Hematopoietic multipotent progenitor cell treated with erythropoietin and hydrocortisone succinate and interleukin-3 and kit ligand, for 17 days (in vitro differentiated cells): ENCODE results near the gene NKD2.
"Not testable (repeated sequence)": the region's sequence is repeated elsewhere in the genome, so short reads cannot be mapped to it uniquely, and the experiment has no call there.

ENCODE experiments used
- DNase-seq: peaks from one replicate; pipeline ENCODE4 v3.0.0-alpha.2; 2015; ENCODE audit warnings: low spot score

NKD2 gene

GRCh38 chr5:1008451-1009358, at the start of gene NKD2:
Gene NKD2 (plus strand): TSS chr5:1008802. CDS start chr5:1009058, 256 bp downstream.
- no peak for DNase-seq

GRCh38 chr5:959581-960531, 48.7 kb upstream of the NKD2 start:
- no peak for DNase-seq

- DNase-seq = no peak
Observed at GRCh38 chr5:960551-960950, 48.1 kb upstream of the NKD2 start.

- no peak for DNase-seq
Observed at GRCh38 chr5:961002-961710, 47.4 kb upstream of the NKD2 start.

GRCh38 chr5:961711-962240, 46.8 kb upstream of the NKD2 start:
- DNase-seq = no peak

GRCh38 chr5:962386-962785, 46.2 kb upstream of the NKD2 start:
- no peak for DNase-seq

- DNase-seq = no peak
Observed at GRCh38 chr5:962801-963200, 45.8 kb upstream of the NKD2 start.

GRCh38 chr5:963310-963672, 45.3 kb upstream of the NKD2 start:
- DNase-seq = no peak

- no peak for DNase-seq
Observed at GRCh38 chr5:963673-964531, 44.7 kb upstream of the NKD2 start.

- DNase-seq = no peak
Observed at GRCh38 chr5:964821-965220, 43.8 kb upstream of the NKD2 start.

GRCh38 chr5:965604-966344, 42.8 kb upstream of the NKD2 start:
- no peak for DNase-seq

GRCh38 chr5:966345-966710, 42.3 kb upstream of the NKD2 start:
- DNase-seq = no peak

- no peak for DNase-seq
Observed at GRCh38 chr5:966941-967340, 41.7 kb upstream of the NKD2 start.

- no peak for DNase-seq
Observed at GRCh38 chr5:968881-969280, 39.7 kb upstream of the NKD2 start.

- DNase-seq = no peak
Observed at GRCh38 chr5:969408-969839, 39.2 kb upstream of the NKD2 start.

- DNase-seq = not testable (repeated sequence)
Observed at GRCh38 chr5:972575-972974, 36.0 kb upstream of the NKD2 start.

GRCh38 chr5:976849-977751, 31.5 kb upstream of the NKD2 start:
- no peak for DNase-seq

- DNase-seq = no peak
Observed at GRCh38 chr5:978054-978453, 30.5 kb upstream of the NKD2 start.

GRCh38 chr5:978693-979092, 29.9 kb upstream of the NKD2 start:
- no peak for DNase-seq
